Kasumi-1 (cell line): ENCODE measurements around the gene USP24.

ENCODE experiments used
- DNase-seq, 2 experiments: peaks; one replicate each; lab custom pipeline; 2025; lab: John Stamatoyannopoulos, UW

Gene USP24

DNA sequence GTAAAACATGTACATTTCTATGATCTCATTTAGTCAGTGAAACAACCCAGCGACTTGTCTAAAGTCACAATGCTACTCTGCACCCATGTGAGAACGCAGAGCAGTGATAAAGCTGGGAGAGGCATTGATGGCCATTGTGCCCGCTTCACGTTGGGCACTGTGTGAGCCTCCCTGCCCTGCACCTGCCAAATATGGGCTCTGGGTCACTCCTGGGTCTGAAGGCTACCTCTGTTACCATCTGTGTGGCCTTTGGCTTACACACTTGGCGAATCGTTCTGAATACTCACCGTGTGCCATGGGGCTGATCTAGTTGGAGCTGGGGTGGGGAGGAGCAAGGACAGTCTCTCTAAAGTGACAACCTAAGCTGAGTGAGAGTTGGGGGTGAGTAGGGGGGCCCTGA lies 145.9 kb downstream of the USP24 start:
- DNase-seq = no peak

GRCh38 chr1:55068638-55069037 lies 146.5 kb downstream of the USP24 start:
- DNase-seq = no peak

GRCh38 chr1:55067914-55068313 lies 147.2 kb downstream of the USP24 start:
- DNase-seq = no peak

- DNase-seq = no peak
Measured at GRCh38 chr1:55067022-55067778, 148.0 kb downstream of the USP24 start.

DNA sequence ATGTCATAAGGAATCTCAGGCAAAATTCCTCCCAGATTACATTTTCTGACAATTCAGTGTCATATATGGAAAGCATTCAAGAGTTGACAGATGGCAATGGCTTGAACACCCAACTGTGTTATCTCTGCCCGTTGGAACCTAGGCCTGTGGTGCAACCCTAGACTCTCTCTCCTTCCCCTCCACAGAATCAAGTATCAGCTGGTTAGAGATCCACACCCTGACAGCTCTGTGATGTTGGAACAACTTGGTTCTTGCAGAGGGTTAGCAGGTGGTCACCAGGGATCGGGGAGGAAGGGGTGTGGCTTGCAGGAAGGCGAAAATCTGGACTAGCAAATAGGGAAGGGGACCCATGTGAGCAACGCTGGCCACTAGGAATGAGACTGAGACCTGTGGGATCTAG lies 149.5 kb downstream of the USP24 start:
- DNase-seq = no peak

DNA sequence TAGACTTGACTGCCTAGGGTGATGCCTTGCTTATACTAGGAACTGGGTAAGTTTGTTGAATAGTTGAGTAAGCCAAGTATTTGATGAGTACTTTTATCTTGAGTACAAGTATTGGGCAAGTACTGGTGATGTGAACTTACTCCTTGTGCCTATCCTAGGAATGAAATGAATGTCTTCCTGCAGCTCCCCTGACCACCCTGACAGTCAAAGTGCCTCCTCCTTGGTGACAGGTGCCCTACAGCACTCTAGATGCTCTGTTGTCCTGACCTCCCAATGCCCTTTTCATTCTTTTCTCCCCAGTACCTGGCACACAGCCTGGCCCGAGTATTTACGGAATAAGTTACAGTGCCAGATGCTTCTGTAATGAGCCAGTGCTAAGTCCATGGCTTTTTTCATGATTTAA lies 150.3 kb downstream of the USP24 start:
- no peak for DNase-seq

DNA sequence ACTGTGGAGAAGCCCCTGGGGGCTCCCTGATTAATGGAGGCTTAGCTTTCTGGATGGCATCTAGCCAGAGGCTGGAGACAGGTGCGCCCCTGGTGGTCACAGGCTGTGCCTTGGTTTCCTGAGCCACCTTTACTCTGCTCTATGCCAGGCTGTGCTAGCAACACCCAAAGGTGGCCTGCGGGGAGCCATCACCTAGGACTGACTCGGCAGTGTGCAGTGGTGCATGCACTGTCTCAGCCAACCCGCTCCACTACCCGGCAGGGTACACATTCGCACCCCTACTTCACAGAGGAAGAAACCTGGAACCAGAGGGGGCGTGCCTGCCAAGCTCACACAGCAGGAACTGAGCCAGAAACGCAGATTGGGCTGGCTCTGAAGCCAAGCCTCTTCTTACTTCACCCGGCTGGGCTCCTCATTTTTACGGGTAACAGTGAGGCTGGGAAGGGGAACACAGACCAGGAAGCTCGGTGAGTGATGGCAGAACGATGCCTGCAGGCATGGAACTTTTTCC lies 151.0 kb downstream of the USP24 start:
- DNase-seq = no peak

- no peak for DNase-seq
Measured at GRCh38 chr1:55063577-55063942, 151.6 kb downstream of the USP24 start.

DNA sequence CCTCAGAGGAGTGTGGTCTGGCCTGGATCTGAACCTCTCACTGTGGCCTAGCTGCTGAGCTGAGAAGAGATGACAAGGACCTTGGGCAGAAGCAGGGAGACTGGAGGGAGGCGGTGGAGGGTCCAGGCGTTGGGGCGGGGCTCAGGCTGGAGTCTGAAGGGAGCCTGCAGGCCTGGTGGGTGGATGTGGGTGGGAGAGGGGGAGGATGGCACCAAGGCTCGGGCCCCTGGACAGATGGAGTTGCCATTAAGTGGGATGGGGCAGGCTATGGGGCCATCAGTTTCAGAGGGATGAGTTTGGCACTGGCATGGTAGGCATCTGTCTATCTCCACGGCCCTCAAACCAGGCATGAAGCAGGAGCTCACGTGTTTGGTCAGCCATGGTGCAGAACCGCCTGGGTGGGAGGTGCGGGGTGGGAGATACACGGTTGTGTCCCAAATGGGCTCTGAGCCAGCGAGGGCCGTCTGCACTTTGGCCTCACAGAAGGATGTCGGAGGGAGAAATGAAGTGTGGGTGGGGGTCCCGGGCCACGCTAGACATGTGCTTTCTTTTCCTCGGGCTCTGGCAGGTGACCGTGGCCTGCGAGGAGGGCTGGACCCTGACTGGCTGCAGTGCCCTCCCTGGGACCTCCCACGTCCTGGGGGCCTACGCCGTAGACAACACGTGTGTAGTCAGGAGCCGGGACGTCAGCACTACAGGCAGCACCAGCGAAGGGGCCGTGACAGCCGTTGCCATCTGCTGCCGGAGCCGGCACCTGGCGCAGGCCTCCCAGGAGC lies 152.2 kb downstream of the USP24 start:
- DNase-seq = no peak

DNA sequence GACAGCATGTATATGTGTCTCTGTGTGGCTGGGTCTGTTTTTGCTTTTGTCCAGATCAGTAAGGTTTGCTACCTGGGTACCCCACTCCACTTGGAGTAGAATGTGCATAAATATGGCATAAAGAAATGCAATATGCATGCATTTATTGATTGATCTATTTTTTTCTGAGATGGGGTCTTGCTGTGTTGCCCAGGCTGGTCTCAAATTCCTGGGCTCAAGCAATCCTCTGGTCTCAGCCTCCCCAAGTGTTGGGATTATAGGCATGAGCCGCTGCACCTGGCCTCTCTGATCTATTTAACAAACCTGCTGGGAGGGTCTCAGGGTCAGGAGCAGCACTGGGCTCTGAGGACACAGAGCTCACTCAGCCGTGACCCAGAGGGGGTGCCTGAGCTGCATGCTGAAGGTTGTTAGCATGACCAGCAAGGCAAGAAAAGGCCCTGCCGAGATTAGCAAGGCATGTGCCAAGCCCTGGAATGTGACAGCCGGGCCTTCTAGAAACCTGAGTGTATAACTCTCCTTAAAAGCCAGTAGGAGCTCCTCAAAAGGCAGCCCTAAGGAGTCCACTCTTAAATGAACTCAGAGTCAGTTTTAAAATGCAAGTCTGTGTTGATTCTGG lies 153.3 kb downstream of the USP24 start:
- DNase-seq = no peak

DNA sequence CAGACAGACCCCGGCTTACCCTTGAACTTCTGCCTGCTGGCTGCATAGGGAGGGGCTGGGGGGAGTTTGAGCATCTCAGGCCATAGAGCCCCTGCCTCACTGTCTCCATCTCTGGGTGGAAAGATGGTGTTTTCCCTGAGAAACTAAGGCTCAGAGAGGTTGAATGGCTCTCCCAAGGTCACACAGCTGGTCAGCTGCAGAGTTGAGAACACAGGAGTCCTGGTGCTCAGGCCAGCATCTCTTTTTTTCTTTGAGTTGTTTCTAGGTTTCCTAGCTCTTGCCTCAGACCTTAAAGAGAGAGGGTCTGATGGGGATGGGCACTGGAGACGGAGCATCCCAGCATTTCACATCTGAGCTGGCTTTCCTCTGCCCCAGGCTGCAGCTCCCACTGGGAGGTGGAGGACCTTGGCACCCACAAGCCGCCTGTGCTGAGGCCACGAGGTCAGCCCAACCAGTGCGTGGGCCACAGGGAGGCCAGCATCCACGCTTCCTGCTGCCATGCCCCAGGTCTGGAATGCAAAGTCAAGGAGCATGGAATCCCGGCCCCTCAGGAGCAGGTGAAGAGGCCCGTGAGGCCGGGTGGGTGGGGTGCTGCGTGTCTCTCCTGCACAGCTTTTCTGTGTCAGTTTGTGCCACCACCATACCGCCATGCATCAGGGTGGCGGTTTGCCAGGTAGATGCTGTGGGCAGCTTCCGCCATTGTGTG lies 154.0 kb downstream of the USP24 start:
- no peak for DNase-seq

GRCh38 chr1:55060133-55060999 lies 154.8 kb downstream of the USP24 start:
- DNase-seq = no peak

GRCh38 chr1:55059302-55060132 lies 155.6 kb downstream of the USP24 start:
- DNase-seq = no peak

- DNase-seq = no peak
Measured at GRCh38 chr1:55057956-55058298, 157.2 kb downstream of the USP24 start.

- no peak for DNase-seq
Measured at GRCh38 chr1:55057270-55057955, 157.8 kb downstream of the USP24 start.

GRCh38 chr1:55056632-55056992 lies 158.6 kb downstream of the USP24 start:
- DNase-seq = no peak

DNA sequence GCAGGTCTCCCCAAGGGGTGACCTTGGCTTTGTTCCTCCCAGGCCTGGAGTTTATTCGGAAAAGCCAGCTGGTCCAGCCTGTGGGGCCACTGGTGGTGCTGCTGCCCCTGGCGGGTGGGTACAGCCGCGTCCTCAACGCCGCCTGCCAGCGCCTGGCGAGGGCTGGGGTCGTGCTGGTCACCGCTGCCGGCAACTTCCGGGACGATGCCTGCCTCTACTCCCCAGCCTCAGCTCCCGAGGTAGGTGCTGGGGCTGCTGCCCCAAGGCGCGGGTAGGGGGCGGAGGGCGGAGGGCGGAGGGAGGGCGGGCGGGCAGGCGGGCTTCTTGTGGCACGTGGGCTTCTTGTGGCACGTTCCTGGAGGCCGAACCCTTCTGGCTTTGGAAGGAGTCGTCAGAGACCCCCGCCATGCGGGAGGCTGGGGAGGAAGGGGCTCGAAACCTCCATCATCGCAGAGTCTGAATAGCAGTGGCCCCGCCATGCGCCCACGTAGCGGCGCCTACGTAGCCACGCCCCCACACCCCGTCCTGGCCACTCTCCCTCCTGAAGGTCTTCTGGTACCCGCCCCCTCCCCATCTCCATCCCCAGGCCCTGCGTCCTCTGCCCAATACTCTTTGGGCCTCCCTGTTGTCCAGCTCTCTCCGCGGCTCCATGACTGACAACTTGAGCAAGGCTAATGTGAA lies 159.1 kb downstream of the USP24 start:
- DNase-seq = no peak

GRCh38 chr1:55055084-55055882 lies 159.9 kb downstream of the USP24 start:
- no peak for DNase-seq

DNA sequence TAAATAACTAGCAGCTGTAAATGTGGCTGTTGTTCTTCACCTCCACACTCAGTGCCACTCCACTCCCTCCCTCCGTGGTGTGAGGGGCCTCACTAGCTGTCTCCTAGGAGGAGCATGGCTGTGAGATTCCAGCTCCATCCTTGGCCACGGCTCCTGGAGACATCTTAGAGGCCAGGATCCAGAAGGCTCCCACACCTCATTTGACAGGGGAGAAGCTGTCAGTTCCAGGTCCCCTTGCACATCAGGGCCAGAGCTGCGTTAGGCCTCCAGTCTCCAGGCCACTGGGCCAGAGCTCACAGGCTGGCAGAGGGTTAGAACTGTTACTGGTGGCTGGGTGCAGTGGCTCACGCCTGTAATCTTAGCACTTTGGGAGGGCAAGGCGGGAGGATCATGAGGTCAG lies 160.8 kb downstream of the USP24 start:
- no peak for DNase-seq
